SK-N-SH treated with all-trans-retinoic acid at 6 μM for 48 hours (cell line): ENCODE data around the gene KCNT1.

Source experiments
- ATAC-seq: fragments of 200-7000 bp; cut with Tn5 transposase; 3 replicates; pipeline ENCODE4 v1.9.1; 2020; ENCODE audit warnings: mild to moderate bottlenecking, moderate library complexity
- ARNTL ChIP-seq: fragments of 450-650 bp; formaldehyde crosslinking; IDR thresholded peaks from 2 replicates; pipeline ENCODE4 v1.5.0; 2020; ENCODE audit warnings: low read depth, mild to moderate bottlenecking, moderate library complexity, borderline replicate concordance
- CSDC2 ChIP-seq: fragments of 250-450 bp; sonication (Bioruptor Pico); IDR thresholded peaks from 2 replicates; pipeline ENCODE4 v1.5.0; 2020; ENCODE audit warnings: mild to moderate bottlenecking, moderate library complexity
- OSR1 ChIP-seq: fragments of 250-450 bp; sonication (Bioruptor Pico); IDR thresholded peaks from 2 replicates; pipeline ENCODE4 v1.8.0; 2022; ENCODE audit warnings: moderate library complexity, mild to moderate bottlenecking, inconsistent platforms
- PPARA ChIP-seq: fragments of 250-450 bp; sonication (Bioruptor Pico); IDR thresholded peaks from 2 replicates; pipeline ENCODE4 v1.5.0; 2020; ENCODE audit warnings: mild to moderate bottlenecking, borderline replicate concordance
- SNAI2 ChIP-seq: fragments of 250-450 bp; sonication (Bioruptor Pico); IDR thresholded peaks from 2 replicates; pipeline ENCODE4 v1.5.0; 2020; ENCODE audit warnings: mild to moderate bottlenecking, moderate library complexity
- ZNF70 ChIP-seq: fragments of 450-650 bp; formaldehyde crosslinking; IDR thresholded peaks from 2 replicates; pipeline ENCODE4 v1.5.0; 2020; ENCODE audit warnings: mild to moderate bottlenecking, moderate library complexity
- TF ChIP-seq, protein P1 (sequence below): fragments of 250-450 bp; sonication (Bioruptor Pico); IDR thresholded peaks from 2 replicates; pipeline ENCODE4 v1.8.0; 2020; ENCODE audit warnings: mild to moderate bottlenecking, moderate library complexity, borderline replicate concordance
- TF ChIP-seq, protein P2 (sequence below): fragments of 250-450 bp; sonication (Bioruptor Pico); IDR thresholded peaks from 2 replicates; pipeline ENCODE4 v1.5.1; 2020; ENCODE audit warnings: low read depth, mild to moderate bottlenecking, moderate library complexity

The KCNT1 gene

DNA sequence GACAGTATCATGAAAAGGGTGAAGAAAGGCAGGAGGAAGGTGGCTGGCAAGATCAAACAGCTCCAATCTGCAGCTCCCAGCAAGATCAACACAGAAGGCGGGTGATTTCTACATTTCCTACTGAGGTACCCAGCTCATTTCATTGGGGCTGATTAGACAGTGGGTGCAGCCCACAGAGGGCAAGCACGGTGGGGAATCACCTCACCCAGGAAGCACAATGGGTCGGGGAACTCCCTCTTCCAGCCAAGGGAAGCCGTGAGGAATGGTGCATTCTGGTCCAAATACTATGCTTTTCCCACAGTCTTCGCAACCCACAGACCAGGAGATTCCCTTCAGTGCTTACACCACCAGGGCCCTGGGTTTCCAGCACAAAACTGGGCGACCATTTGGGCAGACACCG is 138.6 kb downstream of the KCNT1 start:
- TF ChIP-seq, protein P1, sequence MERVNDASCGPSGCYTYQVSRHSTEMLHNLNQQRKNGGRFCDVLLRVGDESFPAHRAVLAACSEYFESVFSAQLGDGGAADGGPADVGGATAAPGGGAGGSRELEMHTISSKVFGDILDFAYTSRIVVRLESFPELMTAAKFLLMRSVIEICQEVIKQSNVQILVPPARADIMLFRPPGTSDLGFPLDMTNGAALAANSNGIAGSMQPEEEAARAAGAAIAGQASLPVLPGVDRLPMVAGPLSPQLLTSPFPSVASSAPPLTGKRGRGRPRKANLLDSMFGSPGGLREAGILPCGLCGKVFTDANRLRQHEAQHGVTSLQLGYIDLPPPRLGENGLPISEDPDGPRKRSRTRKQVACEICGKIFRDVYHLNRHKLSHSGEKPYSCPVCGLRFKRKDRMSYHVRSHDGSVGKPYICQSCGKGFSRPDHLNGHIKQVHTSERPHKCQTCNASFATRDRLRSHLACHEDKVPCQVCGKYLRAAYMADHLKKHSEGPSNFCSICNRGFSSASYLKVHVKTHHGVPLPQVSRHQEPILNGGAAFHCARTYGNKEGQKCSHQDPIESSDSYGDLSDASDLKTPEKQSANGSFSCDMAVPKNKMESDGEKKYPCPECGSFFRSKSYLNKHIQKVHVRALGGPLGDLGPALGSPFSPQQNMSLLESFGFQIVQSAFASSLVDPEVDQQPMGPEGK (CRISPR knock-in tag) = no peak
- TF ChIP-seq PPARA (CRISPR knock-in tag) = no peak
- no peak for TF ChIP-seq OSR1 (CRISPR knock-in tag)
- no peak for TF ChIP-seq SNAI2 (CRISPR knock-in tag)
- TF ChIP-seq, protein P2, sequence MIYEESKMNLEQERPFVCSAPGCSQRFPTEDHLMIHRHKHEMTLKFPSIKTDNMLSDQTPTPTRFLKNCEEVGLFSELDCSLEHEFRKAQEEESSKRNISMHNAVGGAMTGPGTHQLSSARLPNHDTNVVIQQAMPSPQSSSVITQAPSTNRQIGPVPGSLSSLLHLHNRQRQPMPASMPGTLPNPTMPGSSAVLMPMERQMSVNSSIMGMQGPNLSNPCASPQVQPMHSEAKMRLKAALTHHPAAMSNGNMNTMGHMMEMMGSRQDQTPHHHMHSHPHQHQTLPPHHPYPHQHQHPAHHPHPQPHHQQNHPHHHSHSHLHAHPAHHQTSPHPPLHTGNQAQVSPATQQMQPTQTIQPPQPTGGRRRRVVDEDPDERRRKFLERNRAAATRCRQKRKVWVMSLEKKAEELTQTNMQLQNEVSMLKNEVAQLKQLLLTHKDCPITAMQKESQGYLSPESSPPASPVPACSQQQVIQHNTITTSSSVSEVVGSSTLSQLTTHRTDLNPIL (CRISPR knock-in tag) = no peak
- no peak for TF ChIP-seq CSDC2
- TF ChIP-seq ZNF70 = no peak
- no peak for TF ChIP-seq ARNTL (CRISPR knock-in tag)
- no peak for ATAC-seq
